Activated naive CD8-positive, alpha-beta T cell treated with anti-CD3 and anti-CD28 coated beads, Interleukin-2, amount 50 U/mL, for 24 hours (primary cell): ENCODE data around the gene MAPK11.

ENCODE experiments used
- ATAC-seq: fragments of 150-1000 bp; cut with Tn5 transposase; one replicate; pipeline ENCODE4 v1.10.0; 2021
- DNase-seq: peaks from one replicate; pipeline ENCODE4 v3.0.0; 2021
- H3K27ac Mint-ChIP-seq: one replicate; pipeline ENCODE4 v1.8.0; 2021; ENCODE audit warnings: mild to moderate bottlenecking, mixed read lengths
- H3K27me3 Mint-ChIP-seq: one replicate; pipeline ENCODE4 v1.8.0; 2021; ENCODE audit warnings: mixed read lengths
- H3K36me3 Mint-ChIP-seq: one replicate; pipeline ENCODE4 v1.8.0; 2021; ENCODE audit warnings: low read depth, mixed read lengths
- H3K4me1 Mint-ChIP-seq: one replicate; pipeline ENCODE4 v1.8.0; 2021; ENCODE audit warnings: mixed read lengths
- H3K4me3 Mint-ChIP-seq: one replicate; pipeline ENCODE4 v1.8.0; 2021; ENCODE audit warnings: mild to moderate bottlenecking, moderate library complexity, mixed read lengths
- H3K9me3 Mint-ChIP-seq: one replicate; pipeline ENCODE4 v1.8.0; 2021; ENCODE audit warnings: mixed read lengths

The MAPK11 gene

DNA sequence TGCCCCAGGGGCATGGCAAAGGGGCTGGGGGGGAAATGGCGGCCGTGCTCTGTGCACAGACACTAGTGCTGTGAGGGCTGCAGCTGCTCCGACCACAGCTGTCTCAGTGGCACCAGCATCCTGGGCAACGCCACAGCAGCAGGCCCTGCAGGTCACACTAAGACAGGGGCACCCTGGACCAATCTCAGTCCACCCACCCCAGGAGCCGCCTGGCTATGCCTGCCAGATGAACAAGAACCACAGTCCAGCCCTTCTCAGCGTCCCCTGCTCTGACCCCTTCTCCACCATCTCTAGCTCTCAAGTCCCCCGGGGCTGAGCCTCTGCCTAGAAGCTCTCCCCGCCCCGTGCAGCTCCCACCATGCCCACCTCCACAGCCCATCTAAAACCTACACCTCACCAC, 41.8 kb downstream of the MAPK11 start:
- DNase-seq (no peak), ATAC-seq (no peak)
- Mint-ChIP-seq H3K27ac (no peak overlapping the region), H3K27me3 (no peaks in the 10 kb centered on the region), H3K4me1 (no peaks in the 10 kb centered on the region), H3K4me3 (no peak overlapping the region), H3K9me3 (no peaks in the 10 kb centered on the region), H3K36me3 (peaks cover 7% of the 10 kb centered on the region)

DNA sequence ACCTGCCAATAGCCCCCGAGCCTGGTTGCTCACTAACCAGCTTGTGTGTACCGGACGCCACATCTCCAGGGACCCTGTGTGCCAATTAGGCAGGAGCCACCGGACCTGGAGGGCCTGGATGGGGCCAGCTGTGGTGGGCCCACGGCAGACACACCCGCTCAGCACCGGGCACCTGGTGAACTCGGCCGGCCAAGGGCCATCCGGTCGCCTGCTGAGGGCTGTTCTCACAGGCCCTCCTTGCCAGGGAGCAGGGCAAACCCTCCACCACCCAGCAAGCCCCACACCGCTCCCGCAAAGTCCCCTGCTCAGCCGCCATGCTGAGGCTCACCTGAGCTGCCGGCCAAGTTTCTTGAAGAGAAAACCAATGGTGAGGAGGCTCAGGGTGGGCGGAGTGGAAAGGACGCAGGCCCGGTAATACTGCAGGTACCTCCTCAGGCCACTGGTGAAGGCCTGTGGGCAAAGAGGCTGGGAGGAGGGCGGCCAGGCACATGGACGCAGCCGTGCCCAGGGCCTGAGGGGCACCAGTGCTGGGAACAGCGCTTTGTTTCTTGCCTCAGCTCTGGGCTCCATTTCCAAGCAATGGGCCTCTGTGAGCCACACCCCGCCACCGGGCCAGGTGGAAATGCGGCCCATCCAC, 42.5 kb downstream of the MAPK11 start:
- DNase-seq (no peak), ATAC-seq (no peak)
- Mint-ChIP-seq H3K27ac (no peak overlapping the region), H3K4me3 (no peak overlapping the region), H3K9me3 (no peaks in the 10 kb centered on the region), H3K36me3 (peaks cover 6% of the 10 kb centered on the region), H3K4me1 (no peaks in the 10 kb centered on the region), H3K27me3 (no peaks in the 10 kb centered on the region)

DNA sequence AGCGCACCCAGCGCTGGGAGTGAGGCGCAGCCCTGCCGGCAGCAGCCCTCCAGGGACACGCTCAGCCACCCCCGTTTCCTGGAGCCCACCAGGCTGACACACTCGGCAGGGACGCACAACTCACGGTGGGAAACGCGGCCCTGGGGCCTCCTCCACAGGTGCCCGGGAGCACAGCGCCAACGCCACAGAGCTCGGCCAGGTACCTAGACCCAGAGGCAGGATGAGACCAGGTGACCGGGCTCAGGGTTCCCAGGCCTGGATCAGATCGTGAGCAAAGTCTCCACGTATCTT, 43.4 kb downstream of the MAPK11 start:
- no peak overlapping the region for H3K4me3 Mint-ChIP-seq
- no peak for DNase-seq
- H3K27me3 Mint-ChIP-seq = no peaks in the 10 kb centered on the region
- peaks cover 6% of the 10 kb centered on the region for H3K36me3 Mint-ChIP-seq
- no peaks in the 10 kb centered on the region for H3K9me3 Mint-ChIP-seq
- ATAC-seq = no peak
- no peak overlapping the region for H3K27ac Mint-ChIP-seq
- no peaks in the 10 kb centered on the region for H3K4me1 Mint-ChIP-seq

GRCh38 chr22:50226063-50226874, 43.9 kb downstream of the MAPK11 start:
- H3K4me3 Mint-ChIP-seq = no peak overlapping the region
- ATAC-seq (no peak), DNase-seq (no peak)
- H3K27ac Mint-ChIP-seq = no peak overlapping the region
- H3K36me3 Mint-ChIP-seq = peaks cover 6% of the 10 kb centered on the region
- no peaks in the 10 kb centered on the region for H3K9me3 Mint-ChIP-seq
- H3K4me1 Mint-ChIP-seq = no peaks in the 10 kb centered on the region
- no peaks in the 10 kb centered on the region for H3K27me3 Mint-ChIP-seq

GRCh38 chr22:50225200-50225969, 44.8 kb downstream of the MAPK11 start:
- no peak overlapping the region for H3K4me3 Mint-ChIP-seq
- DNase-seq (no peak), ATAC-seq (no peak)
- no peaks in the 10 kb centered on the region for H3K4me1 Mint-ChIP-seq
- H3K36me3 Mint-ChIP-seq = peaks cover 12% of the 10 kb centered on the region
- no peaks in the 10 kb centered on the region for H3K27me3 Mint-ChIP-seq
- no peaks in the 10 kb centered on the region for H3K9me3 Mint-ChIP-seq
- H3K27ac Mint-ChIP-seq = no peak overlapping the region

GRCh38 chr22:50224071-50224470, 46.1 kb downstream of the MAPK11 start:
- Mint-ChIP-seq H3K4me1 (no peaks in the 10 kb centered on the region), H3K9me3 (no peaks in the 10 kb centered on the region), H3K36me3 (peaks cover 13% of the 10 kb centered on the region), H3K27me3 (no peaks in the 10 kb centered on the region), H3K27ac (no peak overlapping the region), H3K4me3 (no peak overlapping the region)
- no peak for DNase-seq
- no peak for ATAC-seq

DNA sequence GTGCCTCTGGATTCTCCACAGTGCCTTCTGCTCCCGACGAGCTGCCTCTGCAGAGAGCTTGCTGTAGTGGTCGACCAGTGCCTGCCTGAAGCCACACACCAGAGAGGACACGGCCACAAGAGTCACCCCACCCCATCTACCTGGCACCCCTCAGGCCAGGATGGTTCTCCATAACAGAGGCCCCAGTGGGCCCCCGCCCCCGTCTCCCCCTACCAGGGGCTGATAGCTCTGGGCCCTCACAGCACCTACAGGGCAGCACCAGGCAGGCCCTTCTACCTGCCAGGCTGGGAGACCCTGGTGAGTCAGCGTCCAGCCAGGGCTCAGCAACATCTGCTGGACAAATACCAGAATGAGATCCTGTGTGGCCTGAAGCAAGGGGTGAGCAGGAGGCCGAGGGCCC, 47.7 kb downstream of the MAPK11 start:
- ATAC-seq (no peak), DNase-seq (no peak)
- H3K27ac Mint-ChIP-seq = no peak overlapping the region
- H3K4me3 Mint-ChIP-seq = no peak overlapping the region
- H3K36me3 Mint-ChIP-seq = peaks cover 13% of the 10 kb centered on the region
- no peaks in the 10 kb centered on the region for H3K27me3 Mint-ChIP-seq
- no peaks in the 10 kb centered on the region for H3K4me1 Mint-ChIP-seq
- H3K9me3 Mint-ChIP-seq = no peaks in the 10 kb centered on the region

- H3K36me3 Mint-ChIP-seq = peaks cover 16% of the 10 kb centered on the region
- H3K9me3 Mint-ChIP-seq = no peaks in the 10 kb centered on the region
- H3K4me3 Mint-ChIP-seq = no peak overlapping the region
- no peaks in the 10 kb centered on the region for H3K4me1 Mint-ChIP-seq
- DNase-seq (no peak), ATAC-seq (no peak)
- H3K27me3 Mint-ChIP-seq = no peaks in the 10 kb centered on the region
- H3K27ac Mint-ChIP-seq = no peak overlapping the region
Observed at GRCh38 chr22:50221410-50222300, 48.5 kb downstream of the MAPK11 start.

GRCh38 chr22:50220603-50221409, 49.4 kb downstream of the MAPK11 start:
- Mint-ChIP-seq H3K27ac (no peak overlapping the region), H3K36me3 (peaks cover 20% of the 10 kb centered on the region)
- no peak for ATAC-seq

GRCh38 chr22:50219800-50220602, 50.2 kb downstream of the MAPK11 start:
- H3K4me3 Mint-ChIP-seq = no peak overlapping the region

More at GRCh38 chr22:50220603-50221409, 49.4 kb downstream of the MAPK11 start:
- no peaks in the 10 kb centered on the region for H3K27me3 Mint-ChIP-seq
- DNase-seq = no peak
- no peaks in the 10 kb centered on the region for H3K9me3 Mint-ChIP-seq
- H3K4me1 Mint-ChIP-seq = no peaks in the 10 kb centered on the region
- no peak overlapping the region for H3K4me3 Mint-ChIP-seq

DNA sequence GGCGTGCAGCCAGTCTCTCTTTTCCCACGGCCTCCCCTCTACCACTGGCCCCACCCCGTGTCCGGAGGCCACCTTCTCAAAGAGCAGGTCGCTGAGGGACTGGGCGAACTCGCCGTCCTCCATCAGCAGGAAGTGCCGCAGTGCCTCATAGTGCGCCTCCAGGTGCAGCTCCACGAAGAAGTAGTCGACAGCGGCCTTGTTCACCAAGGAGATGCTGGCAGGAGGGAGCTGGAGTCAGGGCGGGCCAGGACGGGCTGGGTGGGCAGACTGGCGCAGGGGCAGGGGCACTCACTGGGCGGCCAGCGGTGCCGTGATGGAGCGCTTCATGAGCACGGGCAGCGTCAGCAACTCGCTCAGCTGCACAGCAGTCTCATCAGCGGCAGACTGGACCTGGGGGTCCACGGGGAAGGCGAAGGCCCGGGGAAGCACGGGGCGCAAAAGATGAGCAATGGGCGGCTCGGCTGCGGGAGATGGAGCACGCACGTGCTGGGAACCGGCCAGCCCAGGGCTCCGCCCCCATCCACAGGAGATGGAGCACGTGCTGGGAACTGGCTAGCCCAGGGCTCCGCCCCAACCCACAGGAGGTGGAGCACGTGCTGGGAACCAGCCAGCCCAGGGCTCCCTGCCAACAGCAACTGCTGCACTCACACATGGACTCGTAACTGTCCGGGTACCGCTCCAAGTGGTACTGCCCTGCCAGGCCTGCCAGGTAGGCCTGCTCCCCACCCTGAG, 51.0 kb downstream of the MAPK11 start:
- Mint-ChIP-seq H3K27me3 (no peaks in the 10 kb centered on the region), H3K36me3 (peaks cover 27% of the 10 kb centered on the region), H3K4me3 (no peak overlapping the region), H3K27ac (no peak overlapping the region), H3K9me3 (no peaks in the 10 kb centered on the region), H3K4me1 (no peaks in the 10 kb centered on the region)
- DNase-seq (no peak), ATAC-seq (no peak)

More at GRCh38 chr22:50219800-50220602, 50.2 kb downstream of the MAPK11 start:
- no peak for ATAC-seq
- DNase-seq = no peak
- Mint-ChIP-seq H3K9me3 (no peaks in the 10 kb centered on the region), H3K36me3 (peaks cover 24% of the 10 kb centered on the region), H3K27ac (no peak overlapping the region), H3K27me3 (no peaks in the 10 kb centered on the region), H3K4me1 (no peaks in the 10 kb centered on the region)

DNA sequence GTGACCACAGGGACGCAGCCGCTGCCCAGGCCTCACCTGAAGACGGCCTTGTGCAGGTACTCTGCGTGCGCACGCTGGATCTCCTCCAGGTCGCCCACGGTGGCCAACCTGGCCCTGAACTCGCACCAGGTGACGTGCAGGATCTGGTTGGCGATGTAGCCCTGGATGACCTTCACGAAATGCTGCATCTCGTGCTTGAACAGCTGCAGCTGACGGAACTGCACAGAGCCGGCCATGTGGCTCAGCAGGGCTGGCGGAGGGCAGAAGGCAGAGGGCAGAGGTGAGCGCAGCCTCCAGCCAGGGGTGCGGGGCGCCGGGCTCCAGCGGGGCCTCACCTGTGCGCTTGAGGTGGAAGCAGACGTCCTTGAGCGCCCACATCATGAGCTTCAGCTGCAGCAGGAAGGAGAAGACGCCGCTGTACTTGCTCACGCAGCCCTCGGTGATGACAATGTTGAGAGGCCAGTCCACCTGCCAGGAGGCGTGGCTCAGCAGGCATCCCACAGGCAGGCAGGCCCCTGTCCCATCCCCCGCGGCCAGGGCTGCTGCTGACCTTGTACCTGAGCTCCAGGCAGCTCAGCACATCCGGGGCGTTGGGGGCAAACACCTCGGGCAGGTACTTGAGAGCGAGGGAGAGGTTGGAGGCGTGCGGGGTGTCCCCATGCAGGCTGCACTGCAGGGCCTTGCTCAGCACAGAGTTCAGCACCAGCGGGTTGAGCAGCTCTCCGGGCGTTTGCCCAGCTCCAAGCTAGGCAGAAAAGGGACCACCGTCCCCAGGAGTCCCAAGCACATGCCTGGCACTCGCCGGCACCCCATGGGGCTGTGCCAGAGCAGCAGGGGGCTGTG, 51.8 kb downstream of the MAPK11 start:
- peaks cover 2% of the 10 kb centered on the region for H3K4me1 Mint-ChIP-seq
- H3K27me3 Mint-ChIP-seq = no peaks in the 10 kb centered on the region
- no peaks in the 10 kb centered on the region for H3K9me3 Mint-ChIP-seq
- DNase-seq (no peak), ATAC-seq (no peak)
- H3K4me3 Mint-ChIP-seq = no peak overlapping the region
- H3K27ac Mint-ChIP-seq = no peak overlapping the region
- peaks cover 27% of the 10 kb centered on the region for H3K36me3 Mint-ChIP-seq
